GM21423 (cell line): ENCODE data around the gene RECQL5.

Experiments used
- ATAC-seq: cut with Tn5 transposase; IDR thresholded peaks from one replicate; pipeline ENCODE4 v1.9.1; 2021; ENCODE audit warnings: mild to moderate bottlenecking, moderate library complexity; ENCODE audit not compliant: unreplicated experiment

Gene RECQL5

GRCh38 chr17:75619506-75620431, 47.2 kb downstream of the RECQL5 start:
- ATAC-seq = no peak

GRCh38 chr17:75617675-75618074, 49.3 kb downstream of the RECQL5 start:
- no peak for ATAC-seq

GRCh38 chr17:75617218-75617617, 49.7 kb downstream of the RECQL5 start:
- ATAC-seq = no peak

- no peak for ATAC-seq
Observed at GRCh38 chr17:75616521-75617122, 50.3 kb downstream of the RECQL5 start.

- no peak for ATAC-seq
Observed at GRCh38 chr17:75615301-75615700, 51.7 kb downstream of the RECQL5 start.

GRCh38 chr17:75614556-75615270, 52.2 kb downstream of the RECQL5 start:
- ATAC-seq = no peak

GRCh38 chr17:75614006-75614405, 52.9 kb downstream of the RECQL5 start:
- ATAC-seq = no peak

GRCh38 chr17:75612906-75613626, 53.9 kb downstream of the RECQL5 start:
- no peak for ATAC-seq

- ATAC-seq = no peak
Observed at GRCh38 chr17:75611851-75612429, 55.0 kb downstream of the RECQL5 start.

- no peak for ATAC-seq
Observed at GRCh38 chr17:75610103-75610984, 56.6 kb downstream of the RECQL5 start.

- ATAC-seq = no peak
Observed at GRCh38 chr17:75607086-75607485, 59.9 kb downstream of the RECQL5 start.

GRCh38 chr17:75605790-75606189, 61.2 kb downstream of the RECQL5 start:
- no peak for ATAC-seq

GRCh38 chr17:75604034-75604695, 62.8 kb downstream of the RECQL5 start:
- no peak for ATAC-seq

GRCh38 chr17:75603123-75603522, 63.8 kb downstream of the RECQL5 start:
- ATAC-seq = no peak

GRCh38 chr17:75602644-75603043, 64.3 kb downstream of the RECQL5 start:
- no peak for ATAC-seq

GRCh38 chr17:75601057-75601987, 65.6 kb downstream of the RECQL5 start:
- no peak for ATAC-seq

GRCh38 chr17:75596320-75597087, 70.5 kb downstream of the RECQL5 start:
- no peak for ATAC-seq
